GM12801 (cell line): ENCODE measurements around the gene LYSMD2.

Experiments used
- TF ChIP-seq, protein P1 (sequence below): IDR thresholded peaks from one replicate; pipeline ENCODE4 v1.5.1; 2011; ENCODE audit warnings: control low read depth; ENCODE audit not compliant: insufficient read length; ENCODE audit errors: extremely low read depth

Gene LYSMD2

GRCh38 chr15:51751697-51752683 is 14.5 kb upstream of the LYSMD2 start:
- TF ChIP-seq, protein P1, sequence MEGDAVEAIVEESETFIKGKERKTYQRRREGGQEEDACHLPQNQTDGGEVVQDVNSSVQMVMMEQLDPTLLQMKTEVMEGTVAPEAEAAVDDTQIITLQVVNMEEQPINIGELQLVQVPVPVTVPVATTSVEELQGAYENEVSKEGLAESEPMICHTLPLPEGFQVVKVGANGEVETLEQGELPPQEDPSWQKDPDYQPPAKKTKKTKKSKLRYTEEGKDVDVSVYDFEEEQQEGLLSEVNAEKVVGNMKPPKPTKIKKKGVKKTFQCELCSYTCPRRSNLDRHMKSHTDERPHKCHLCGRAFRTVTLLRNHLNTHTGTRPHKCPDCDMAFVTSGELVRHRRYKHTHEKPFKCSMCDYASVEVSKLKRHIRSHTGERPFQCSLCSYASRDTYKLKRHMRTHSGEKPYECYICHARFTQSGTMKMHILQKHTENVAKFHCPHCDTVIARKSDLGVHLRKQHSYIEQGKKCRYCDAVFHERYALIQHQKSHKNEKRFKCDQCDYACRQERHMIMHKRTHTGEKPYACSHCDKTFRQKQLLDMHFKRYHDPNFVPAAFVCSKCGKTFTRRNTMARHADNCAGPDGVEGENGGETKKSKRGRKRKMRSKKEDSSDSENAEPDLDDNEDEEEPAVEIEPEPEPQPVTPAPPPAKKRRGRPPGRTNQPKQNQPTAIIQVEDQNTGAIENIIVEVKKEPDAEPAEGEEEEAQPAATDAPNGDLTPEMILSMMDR = no peak

- TF ChIP-seq, protein P1 = no peak
Observed at GRCh38 chr15:51750792-51751696, 13.6 kb upstream of the LYSMD2 start, which contains the start of gene TMOD2. TMOD2 (plus strand) TSS chr15:51751597; CDS start chr15:51766442, 14,845 bp downstream.

GRCh38 chr15:51750186-51750585 is 12.7 kb upstream of the LYSMD2 start:
- TF ChIP-seq, protein P1 = no peak

- TF ChIP-seq, protein P1 = no peak
Observed at GRCh38 chr15:51749307-51749706, 11.9 kb upstream of the LYSMD2 start.

- TF ChIP-seq, protein P1 = no peak
Observed at GRCh38 chr15:51739061-51739712, 1.7 kb upstream of the LYSMD2 start.

DNA sequence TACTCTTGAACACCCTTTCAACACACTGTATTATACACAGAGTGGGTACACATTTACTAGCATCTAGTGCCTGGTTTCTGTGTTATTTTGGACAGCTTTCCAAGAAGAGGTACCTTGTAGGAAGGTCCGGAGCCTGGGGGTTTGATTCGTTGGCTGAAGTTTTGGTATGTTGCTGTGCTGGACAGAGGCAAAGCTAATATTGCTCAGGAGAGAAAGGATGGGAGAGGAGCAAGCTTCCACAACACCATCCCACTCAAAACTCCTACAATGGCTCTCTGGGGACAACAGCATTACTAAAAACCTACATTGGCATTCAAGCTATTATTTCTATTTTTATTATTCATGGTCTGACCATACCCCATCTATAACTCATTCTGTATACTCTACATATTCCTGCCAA is 1.1 kb upstream of the LYSMD2 start:
- TF ChIP-seq, protein P1 = no peak
